ENCODE results near the gene DNAH1.

DNA sequence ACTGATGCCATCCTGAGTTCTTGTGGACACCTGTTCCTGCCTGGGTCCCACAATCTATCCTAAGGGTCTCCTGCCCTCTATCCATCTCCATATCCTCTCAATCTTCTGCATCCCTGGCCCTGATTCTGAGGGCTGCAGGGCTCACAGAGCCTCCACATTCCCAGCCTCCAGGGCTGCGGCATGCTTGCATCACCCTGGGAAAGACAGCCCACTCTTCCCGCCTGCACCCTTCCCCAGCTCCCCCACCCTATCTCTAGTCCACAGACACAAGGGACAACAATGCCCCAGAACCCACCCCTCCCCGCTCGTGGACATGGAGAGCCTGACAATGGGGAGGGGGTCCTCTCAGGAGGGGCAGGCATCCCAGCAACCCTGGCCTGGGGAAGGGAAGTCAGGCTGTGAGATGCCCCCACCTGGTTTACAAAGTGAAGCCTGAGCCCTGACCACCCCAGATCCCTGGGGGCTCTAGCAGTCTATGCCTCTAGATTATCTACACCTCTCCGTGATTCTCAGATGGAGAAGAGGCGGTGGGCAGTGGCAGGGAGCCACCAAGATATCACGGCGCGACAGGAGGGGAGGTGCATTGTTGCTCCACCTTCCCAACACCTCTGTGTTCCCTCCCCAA, 118.5 kb downstream of the DNAH1 start:
- TF ChIP-seq CTCF (optimal IDR thresholded peaks at IDR 0.05 in 1 of 3, IDR thresholded peaks at IDR 0.05 in 1 of 3, conservative IDR thresholded peaks at IDR 0.05 in 1 of 3; ENCODE audit: extremely low read depth in 1 of 3, insufficient read depth in 2 of 3, low read length in 3 of 3) (no peak), EZH2 (IDR thresholded peaks at IDR 0.05; ENCODE audit: low read length) (no peak)

Data from keratinocyte (primary cell).